ENCODE results near the gene HPCA.

DNA sequence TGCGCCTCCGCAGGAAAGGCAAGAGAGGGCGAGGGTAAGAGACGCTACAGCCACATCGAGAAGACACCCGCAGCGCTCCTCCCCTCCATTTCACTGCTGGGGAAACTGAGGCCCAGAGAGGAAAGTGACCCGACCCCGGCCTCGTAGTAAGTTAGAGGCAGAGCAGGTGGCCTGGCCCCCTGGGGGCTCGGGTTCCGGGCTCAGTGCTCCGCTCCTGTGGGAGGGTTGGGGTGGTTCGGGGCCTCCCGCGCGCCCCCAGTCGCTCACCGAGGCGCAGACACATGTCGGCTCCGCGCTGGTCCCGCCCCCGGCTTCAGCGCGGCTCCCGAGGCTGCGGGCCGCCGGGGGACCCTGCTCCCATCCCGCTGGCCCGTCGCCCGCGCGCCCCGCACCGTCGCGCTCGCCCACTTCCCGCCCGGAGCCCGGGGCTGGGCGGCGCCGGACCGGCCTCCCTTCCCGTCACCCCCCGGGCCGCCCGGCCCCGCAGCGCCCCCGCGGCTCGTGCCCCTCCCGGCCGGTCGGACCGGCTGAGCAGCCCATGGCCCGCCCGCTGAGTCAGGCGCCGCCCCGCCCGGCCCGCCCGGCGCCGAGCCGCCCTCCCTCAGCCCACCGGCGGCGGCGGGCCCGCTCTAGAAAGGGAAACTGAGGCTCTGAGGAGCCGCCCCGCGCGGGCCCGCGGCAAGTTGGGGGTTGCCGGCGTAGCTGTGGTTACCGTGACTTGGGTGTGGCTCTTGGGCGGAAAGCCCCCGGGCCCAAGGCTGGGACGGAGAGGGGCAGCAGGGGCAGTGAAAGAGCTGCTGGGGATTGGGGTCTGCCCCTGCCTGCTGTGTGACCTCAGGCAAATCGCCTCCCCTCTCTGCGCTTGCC is 14.9 kb downstream of the HPCA start, which contains the start of gene TMEM54:
- TF ChIP-seq, protein P1, sequence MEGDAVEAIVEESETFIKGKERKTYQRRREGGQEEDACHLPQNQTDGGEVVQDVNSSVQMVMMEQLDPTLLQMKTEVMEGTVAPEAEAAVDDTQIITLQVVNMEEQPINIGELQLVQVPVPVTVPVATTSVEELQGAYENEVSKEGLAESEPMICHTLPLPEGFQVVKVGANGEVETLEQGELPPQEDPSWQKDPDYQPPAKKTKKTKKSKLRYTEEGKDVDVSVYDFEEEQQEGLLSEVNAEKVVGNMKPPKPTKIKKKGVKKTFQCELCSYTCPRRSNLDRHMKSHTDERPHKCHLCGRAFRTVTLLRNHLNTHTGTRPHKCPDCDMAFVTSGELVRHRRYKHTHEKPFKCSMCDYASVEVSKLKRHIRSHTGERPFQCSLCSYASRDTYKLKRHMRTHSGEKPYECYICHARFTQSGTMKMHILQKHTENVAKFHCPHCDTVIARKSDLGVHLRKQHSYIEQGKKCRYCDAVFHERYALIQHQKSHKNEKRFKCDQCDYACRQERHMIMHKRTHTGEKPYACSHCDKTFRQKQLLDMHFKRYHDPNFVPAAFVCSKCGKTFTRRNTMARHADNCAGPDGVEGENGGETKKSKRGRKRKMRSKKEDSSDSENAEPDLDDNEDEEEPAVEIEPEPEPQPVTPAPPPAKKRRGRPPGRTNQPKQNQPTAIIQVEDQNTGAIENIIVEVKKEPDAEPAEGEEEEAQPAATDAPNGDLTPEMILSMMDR (IDR thresholded peaks at IDR 0.05), result no peak
- TF ChIP-seq POLR2A (IDR thresholded peaks at IDR 0.05), result no peak
- no peak for TF ChIP-seq EP300 (IDR thresholded peaks at IDR 0.05)
- TF ChIP-seq POLR2AphosphoS5 (IDR thresholded peaks at IDR 0.05), result no peak
